Kidney epithelial cell (primary cell): ENCODE results near the gene TIMM22. TPM values are rescaled to one million over a fixed set of nuclear protein-coding genes. Genes with fewer than 3 reads are reported as not detected.

Experiments used
- DNase-seq: peaks from one replicate; pipeline ENCODE4 v3.0.0-alpha.2; 2010; ENCODE audit warnings: low read depth
- H3K27me3 ChIP-seq: 2 replicates; pipeline ENCODE4 v1.6.0; 2011; ENCODE audit warnings: low read length; ENCODE audit not compliant: control insufficient read depth, insufficient read depth
- H3K36me3 ChIP-seq: 2 replicates; pipeline ENCODE4 v1.5.1; 2011; ENCODE audit warnings: low read length; ENCODE audit not compliant: control insufficient read depth, insufficient read depth
- H3K4me3 ChIP-seq: 2 replicates; pipeline ENCODE4 v1.5.1; 2011; ENCODE audit warnings: low read depth, mild to moderate bottlenecking, control low read depth, low read length
- total RNA-seq: library from RNA; depleted of rRNA; stranded (reverse); fragments of >200 nt; gene quantifications from 2 replicates; pipeline ENCODE4 v1.2.3, GENCODE V29; 2015
- TF ChIP-seq, protein P1 (sequence below): IDR thresholded peaks from 2 replicates; pipeline ENCODE4 v1.5.1; 2011; ENCODE audit warnings: mild to moderate bottlenecking, moderate library complexity, low read length, control low read depth, inconsistent platforms; ENCODE audit not compliant: insufficient read depth, poor library complexity, severe bottlenecking

Gene TIMM22
- total RNA-seq, 1 donor from 2014 or later, result 17.9 TPM

DNA sequence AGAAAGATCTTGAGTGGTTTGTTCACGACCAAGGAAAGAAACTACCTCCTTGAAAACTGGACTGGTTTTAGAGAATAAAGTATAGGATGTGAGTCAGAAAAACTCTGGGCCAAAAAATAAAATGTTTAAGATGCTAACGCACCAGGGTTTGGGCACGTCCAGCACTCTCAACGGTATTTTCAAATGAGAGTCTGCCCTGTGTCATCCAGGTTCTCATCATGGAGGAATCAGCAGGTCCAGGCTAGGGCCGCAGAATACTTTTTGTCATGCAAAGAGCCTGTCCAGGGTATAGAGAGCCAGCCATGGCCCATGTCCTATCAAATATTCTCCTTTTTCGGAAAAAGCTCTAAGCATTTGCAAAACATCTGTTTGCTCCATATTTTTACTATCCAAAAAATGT lies 19.8 kb upstream of the TIMM22 start:
- no peak for DNase-seq
- H3K27me3 ChIP-seq, result no peaks in the 10 kb centered on the region
- H3K4me3 ChIP-seq, result no peak overlapping the region
- TF ChIP-seq, protein P1, sequence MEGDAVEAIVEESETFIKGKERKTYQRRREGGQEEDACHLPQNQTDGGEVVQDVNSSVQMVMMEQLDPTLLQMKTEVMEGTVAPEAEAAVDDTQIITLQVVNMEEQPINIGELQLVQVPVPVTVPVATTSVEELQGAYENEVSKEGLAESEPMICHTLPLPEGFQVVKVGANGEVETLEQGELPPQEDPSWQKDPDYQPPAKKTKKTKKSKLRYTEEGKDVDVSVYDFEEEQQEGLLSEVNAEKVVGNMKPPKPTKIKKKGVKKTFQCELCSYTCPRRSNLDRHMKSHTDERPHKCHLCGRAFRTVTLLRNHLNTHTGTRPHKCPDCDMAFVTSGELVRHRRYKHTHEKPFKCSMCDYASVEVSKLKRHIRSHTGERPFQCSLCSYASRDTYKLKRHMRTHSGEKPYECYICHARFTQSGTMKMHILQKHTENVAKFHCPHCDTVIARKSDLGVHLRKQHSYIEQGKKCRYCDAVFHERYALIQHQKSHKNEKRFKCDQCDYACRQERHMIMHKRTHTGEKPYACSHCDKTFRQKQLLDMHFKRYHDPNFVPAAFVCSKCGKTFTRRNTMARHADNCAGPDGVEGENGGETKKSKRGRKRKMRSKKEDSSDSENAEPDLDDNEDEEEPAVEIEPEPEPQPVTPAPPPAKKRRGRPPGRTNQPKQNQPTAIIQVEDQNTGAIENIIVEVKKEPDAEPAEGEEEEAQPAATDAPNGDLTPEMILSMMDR, result no peak
- no peaks in the 10 kb centered on the region for H3K36me3 ChIP-seq

DNA sequence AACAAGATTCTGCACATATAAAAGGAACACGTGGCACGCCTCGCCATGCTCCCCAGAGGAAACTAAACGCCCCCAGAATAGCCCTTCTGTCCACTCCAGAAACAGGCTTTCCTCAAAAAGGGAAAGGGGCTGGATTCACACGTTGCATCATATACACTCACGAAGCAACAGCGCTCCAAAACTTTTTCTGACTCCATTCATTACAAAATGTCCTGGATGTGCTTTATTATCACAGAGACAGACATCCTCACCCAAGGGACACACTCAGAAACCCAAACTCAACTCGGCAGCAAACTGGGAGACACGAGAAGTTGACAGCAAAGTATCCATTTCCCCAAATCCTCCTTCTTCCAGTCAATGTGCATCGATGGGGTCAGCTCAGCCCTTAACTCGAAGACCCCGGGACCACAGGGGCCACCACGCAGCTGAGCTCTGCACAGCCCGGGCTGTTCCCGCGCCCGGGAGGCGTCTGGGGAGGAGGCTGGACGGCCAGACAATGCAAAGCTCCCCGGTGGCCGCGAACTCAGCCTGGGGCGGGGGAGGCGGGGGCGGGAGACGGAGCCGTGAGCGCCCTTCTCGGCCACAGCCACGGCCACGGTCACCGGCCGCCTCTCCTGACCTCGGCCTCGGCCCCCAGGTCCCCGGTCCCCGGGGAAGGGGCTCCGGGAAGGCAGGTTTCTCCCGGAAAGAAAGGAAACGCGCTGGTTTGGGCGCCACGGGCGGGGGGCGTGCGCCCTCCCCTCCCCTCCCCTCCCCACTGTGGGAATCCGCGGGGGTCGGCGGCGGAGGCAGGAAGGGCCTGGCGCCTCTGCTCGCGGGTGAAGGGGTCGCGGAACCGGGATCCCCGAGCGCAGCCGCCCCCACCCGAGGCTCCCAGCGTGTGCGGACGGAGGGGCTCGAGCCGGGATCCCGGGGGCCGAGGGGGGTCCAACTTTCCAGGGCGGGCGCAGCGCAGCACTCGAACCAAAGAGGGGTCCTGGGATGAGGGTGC lies 18.5 kb upstream of the TIMM22 start:
- peak overlapping the region; percentile 87 for H3K4me3 ChIP-seq
- no peaks in the 10 kb centered on the region for H3K27me3 ChIP-seq
- H3K36me3 ChIP-seq, result no peaks in the 10 kb centered on the region
- TF ChIP-seq, protein P1, result no peak
- DNase-seq, result no peak

DNA sequence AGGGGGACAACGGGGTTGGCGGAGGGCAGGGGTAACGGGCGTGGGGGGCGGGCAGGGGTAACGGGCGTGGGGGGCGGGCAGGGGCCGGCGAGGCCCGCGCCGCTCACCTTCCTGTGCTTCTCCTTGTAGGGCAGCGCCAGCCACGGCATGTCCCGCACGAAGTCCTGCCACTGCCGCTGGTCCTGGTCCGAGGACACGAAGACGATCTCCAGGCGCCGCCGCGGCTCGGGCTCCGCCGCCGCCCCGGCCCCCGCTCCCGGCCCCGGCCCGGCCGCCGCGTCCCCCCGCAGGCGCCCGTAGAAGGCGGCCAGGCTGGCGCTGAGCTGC lies 17.8 kb upstream of the TIMM22 start:
- no peaks in the 10 kb centered on the region for H3K27me3 ChIP-seq
- TF ChIP-seq, protein P1, result no peak
- DNase-seq, result no peak

DNA sequence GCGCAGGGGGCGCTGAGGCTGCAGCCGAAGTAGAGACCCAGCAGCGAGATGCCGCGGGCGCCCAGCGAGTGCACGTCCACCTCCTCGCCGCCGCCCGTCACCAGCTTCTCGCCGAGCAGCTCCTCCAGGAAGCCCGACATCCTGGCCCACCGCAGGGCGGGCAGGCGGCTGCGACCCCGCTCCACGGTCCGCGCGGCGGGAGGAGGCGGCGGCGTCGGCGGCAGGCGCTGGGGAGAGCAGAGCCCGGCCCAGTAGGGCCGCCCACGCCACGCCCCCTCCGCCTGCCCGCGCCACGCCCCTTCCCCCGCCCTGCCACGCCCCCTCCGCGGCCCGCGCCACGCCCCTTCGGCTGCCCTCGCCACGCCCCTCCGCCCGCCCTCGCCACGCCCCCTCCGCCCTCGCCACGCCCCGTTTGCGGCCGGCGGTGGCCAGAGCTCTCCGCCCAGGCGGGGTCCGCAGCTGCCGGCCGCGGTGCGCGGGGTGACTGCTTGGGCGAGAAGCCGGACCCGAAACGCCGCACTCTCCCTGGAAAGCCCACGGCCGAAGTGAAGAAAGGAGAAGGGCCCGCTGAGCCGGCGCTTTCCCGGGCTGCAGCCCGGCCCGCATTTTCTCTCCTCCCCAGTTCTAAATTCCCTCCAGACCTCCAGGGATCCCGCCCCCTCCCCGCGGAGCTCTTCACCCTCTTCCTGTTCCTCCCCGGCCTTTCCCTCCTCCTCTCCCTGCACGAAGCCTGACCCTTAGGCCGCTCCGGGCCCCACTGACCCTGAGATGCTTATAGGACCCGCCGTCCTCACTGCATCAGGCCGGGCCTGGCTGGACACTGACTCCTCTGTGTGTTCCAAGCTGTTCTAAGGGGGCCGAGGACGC lies 17.2 kb upstream of the TIMM22 start, which contains the start of gene NXN:
Gene NXN, minus strand, starts transcription at position 238 of the 867 bp plus-strand sequence.
- H3K36me3 ChIP-seq, result no peaks in the 10 kb centered on the region
- no peaks in the 10 kb centered on the region for H3K27me3 ChIP-seq
- TF ChIP-seq, protein P1, result peak; percentile 10
- H3K4me3 ChIP-seq, result peak within 1 kb of the TSS; percentile 87
- DNase-seq, result no peak

More for the DNA sequence above, 17.8 kb upstream of the TIMM22 start:
- H3K36me3 ChIP-seq, result no peaks in the 10 kb centered on the region
- H3K4me3 ChIP-seq, result peak overlapping the region; percentile 87

DNA sequence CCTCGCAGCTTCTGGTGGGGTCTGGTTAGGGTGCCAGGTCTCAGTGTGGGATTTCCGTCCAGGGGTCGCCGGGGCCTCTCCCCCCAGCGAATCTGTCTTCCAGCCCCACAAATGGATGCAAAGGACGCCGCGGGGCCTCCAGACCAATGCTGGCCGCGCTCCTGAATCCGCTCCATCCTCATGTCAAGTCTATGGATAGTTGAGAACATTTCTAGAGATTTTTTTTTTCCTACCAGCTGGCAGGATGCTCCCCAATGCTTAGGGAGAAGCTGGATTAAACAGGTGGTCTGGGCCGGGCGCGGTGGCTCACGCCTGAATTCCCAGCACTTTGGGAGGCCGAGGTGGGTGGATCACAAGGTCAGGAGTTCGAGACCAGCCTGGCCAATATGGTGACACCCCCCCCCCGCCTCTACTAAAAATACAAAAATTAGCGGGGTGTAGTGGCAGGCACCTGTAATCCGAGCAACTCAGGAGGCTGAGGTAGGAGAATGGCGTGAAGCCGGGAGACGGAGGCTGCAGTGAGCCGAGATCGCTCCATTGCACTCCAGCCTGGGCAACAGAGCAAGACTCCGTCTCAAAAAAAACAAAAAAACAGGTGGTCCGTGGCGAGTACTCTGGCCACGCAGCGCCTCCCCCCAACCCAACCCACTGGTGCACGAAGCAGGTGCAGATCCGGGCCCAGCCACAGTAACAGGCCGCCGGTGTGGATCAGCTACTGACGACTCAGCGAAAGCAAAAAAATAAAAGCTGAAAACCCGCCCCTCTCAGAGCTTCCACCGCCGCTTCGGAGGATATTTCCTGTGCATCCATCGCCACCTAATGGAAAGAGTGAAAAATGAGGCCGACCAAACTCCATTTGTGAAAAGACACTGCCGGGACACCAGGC lies 16.3 kb upstream of the TIMM22 start:
- H3K36me3 ChIP-seq, result no peaks in the 10 kb centered on the region
- peak overlapping the region; percentile 47 for H3K4me3 ChIP-seq
- TF ChIP-seq, protein P1, result peak; percentile 63
- no peaks in the 10 kb centered on the region for H3K27me3 ChIP-seq
- DNase-seq, result no peak
